ENCODE measurements around the gene PARP15. TPM values are rescaled to one million over a fixed set of nuclear protein-coding genes. Genes with fewer than 3 reads are reported as not detected.

PARP15 gene
- total RNA-seq, 1 experiment from 2014 or later, result 0.15 TPM

GRCh38 chr3:122677216-122677615 is 99.8 kb downstream of the PARP15 start:
- ATAC-seq, result no peak
- H3K4me3 Mint-ChIP-seq, result no peak overlapping the region
- CTCF ChIA-PET, result no interaction called here

GRCh38 chr3:122678506-122678905 is 101.1 kb downstream of the PARP15 start:
- ChIA-PET POLR2A (no interaction called here), CTCF (interaction anchor here (0.6 to 3.6 kb wide), 25 partner anchors 9 to 389 kb away, joined by 3 to 35 read pairs (median 5); partner anchors contain the start of genes DTX3L, FAM162A, HSPBAP1 and PARP9)
- H3K4me3 Mint-ChIP-seq, result no peak overlapping the region
- peaks cover 2% of the 10 kb centered on the region for H3K36me3 Mint-ChIP-seq
- peaks cover 19% of the 10 kb centered on the region for H3K27me3 Mint-ChIP-seq (ENCODE audit: low read depth)
- H3K9me3 Mint-ChIP-seq, result peaks cover 3% of the 10 kb centered on the region
- peaks cover 28% of the 10 kb centered on the region for H3K4me1 Mint-ChIP-seq
- H3K27ac Mint-ChIP-seq, result no peak overlapping the region
- no peak for ATAC-seq
- DNase-seq (ENCODE audit: low spot score), result no peak
- TF ChIP-seq NR1H2 (CRISPR knock-in tag; IDR thresholded peaks at IDR 0.05) (no peak), NR2C2 (CRISPR knock-in tag; IDR thresholded peaks at IDR 0.05) (no peak), PRRX2 (CRISPR knock-in tag; IDR thresholded peaks at IDR 0.05) (no peak), NR3C1 (CRISPR knock-in tag; conservative IDR thresholded peaks at IDR 0.05; ENCODE audit: low read depth) (no peak), ATF2 (CRISPR knock-in tag; IDR thresholded peaks at IDR 0.05; ENCODE audit: borderline replicate concordance, low read depth) (no peak), JAZF1 (CRISPR knock-in tag; IDR thresholded peaks at IDR 0.05) (no peak), ZNF121 (CRISPR knock-in tag; IDR thresholded peaks at IDR 0.05) (no peak), RELA (CRISPR knock-in tag; IDR thresholded peaks at IDR 0.05; ENCODE audit: borderline replicate concordance) (no peak), HMGA2 (CRISPR knock-in tag; IDR thresholded peaks at IDR 0.05) (no peak), E2F5 (CRISPR knock-in tag; IDR thresholded peaks at IDR 0.05) (no peak), SP1 (CRISPR knock-in tag; conservative IDR thresholded peaks at IDR 0.05) (no peak)

More at GRCh38 chr3:122677216-122677615, 99.8 kb downstream of the PARP15 start:
- peaks cover 28% of the 10 kb centered on the region for H3K4me1 Mint-ChIP-seq
- H3K36me3 Mint-ChIP-seq, result peaks cover 2% of the 10 kb centered on the region
- TF ChIP-seq ZNF121 (CRISPR knock-in tag; IDR thresholded peaks at IDR 0.05) (no peak), ZNF671 (CRISPR knock-in tag; IDR thresholded peaks at IDR 0.05) (no peak), STAT6 (CRISPR knock-in tag; conservative IDR thresholded peaks at IDR 0.05; ENCODE audit: low read depth) (no peak), USF2 (CRISPR knock-in tag; IDR thresholded peaks at IDR 0.05) (no peak), PRRX2 (CRISPR knock-in tag; IDR thresholded peaks at IDR 0.05) (no peak), MLX (CRISPR knock-in tag; IDR thresholded peaks at IDR 0.05) (no peak), RELA (CRISPR knock-in tag; IDR thresholded peaks at IDR 0.05; ENCODE audit: borderline replicate concordance) (no peak), E2F1 (CRISPR knock-in tag; IDR thresholded peaks at IDR 0.05) (no peak), ZBTB43 (CRISPR knock-in tag; IDR thresholded peaks at IDR 0.05) (no peak)
- no peak overlapping the region for H3K27ac Mint-ChIP-seq
- no peak for DNase-seq (ENCODE audit: low spot score)
- H3K27me3 Mint-ChIP-seq (ENCODE audit: low read depth), result peaks cover 19% of the 10 kb centered on the region
- POLR2A ChIA-PET, result no interaction called here
- peaks cover 3% of the 10 kb centered on the region for H3K9me3 Mint-ChIP-seq

Measured in WTC11 (cell line).